K562 (cell line): ENCODE data around the gene NSF. TPM values are rescaled to one million over a fixed set of nuclear protein-coding genes. Genes with fewer than 3 reads are reported as not detected.
A peak's percentile ranks its signal among the peaks of the same experiment; 100 is the strongest.
"Not testable (repeated sequence)": the region's sequence is repeated elsewhere in the genome, so short reads cannot be mapped to it uniquely, and the experiment has no call there.

Source experiments
- ATAC-seq: fragments of 200-7000 bp; cut with Tn5 transposase; 3 replicates; pipeline ENCODE4 v1.9.1; 2020; ENCODE audit warnings: moderate library complexity
- BruUV-seq: library from RNA; stranded (reverse); fragments of 400-500 nt; replicated peaks from 2 replicates; lab custom pipeline; 2021; lab: Mats Ljungman, UMichigan
- CTCF ChIA-PET: fragments of 300-600 bp; formaldehyde crosslinking; extraction: SDS; loops from one replicate; lab custom pipeline; 2021; ENCODE audit warnings: low intra/inter-chr PET ratio; lab: Yijun Ruan, JAX
- POLR2A ChIA-PET: fragments of 300-600, 350-650 bp; sonication (Branson Sonifier 250); formaldehyde crosslinking; extraction: SDS; loops from one replicate; lab custom pipeline; 2021; ENCODE audit warnings: antibody characterized with exemption, inconsistent platforms; lab: Yijun Ruan, JAX
- DNase-seq, 4 experiments: peaks; one replicate each; pipeline versions ENCODE4 v3.0.0 to v3.0.0-alpha.2; 2011 to 2018; ENCODE audit warnings: low spot score in 3 of 4, mixed read lengths in 3 of 4; ENCODE audit errors: extremely low read depth in 1 of 4
- FAIRE-seq: peaks from 2 replicates; lab custom pipeline; 2011; peaks lifted over from hg19 to GRCh38; lab: Jason Lieb, UNC
- H2AFZ ChIP-seq: 2 replicates; pipeline ENCODE4 v1.6.0; 2011; ENCODE audit warnings: low read depth, low read length, control low read depth, inconsistent platforms
- H3K27ac ChIP-seq: fragments of 200-600 bp; 3 replicates; pipeline ENCODE4 v1.8.0; 2011; ENCODE audit warnings: low read depth, mild to moderate bottlenecking, control low read depth, inconsistent platforms, low read length, moderate library complexity, mixed read lengths; ENCODE audit errors: extremely low read depth
- H3K27me3 ChIP-seq, 2 experiments: fragments of 300-600 bp in 1 of 2; 2 replicates in 1 of 2; 3 replicates in 1 of 2; pipeline versions ENCODE4 v1.6.0 to v1.8.0; 2011; ENCODE audit warnings: inconsistent platforms in 2 of 2, low read length in 2 of 2, mild to moderate bottlenecking in 1 of 2, mixed read lengths in 1 of 2, moderate library complexity in 1 of 2; ENCODE audit not compliant: control insufficient read depth in 2 of 2, insufficient read depth in 2 of 2
- H3K36me3 ChIP-seq: fragments of 300-600 bp; 3 replicates; pipeline ENCODE4 v1.8.0; 2011; ENCODE audit warnings: mild to moderate bottlenecking, low read length, inconsistent platforms; ENCODE audit not compliant: control insufficient read depth, insufficient read depth
- H3K4me1 ChIP-seq, 2 experiments: fragments of 200-600 bp in 1 of 2; replicated peaks in 1 of 2; 2 replicates in 1 of 2; 3 replicates in 1 of 2; pipeline versions ENCODE4 v1.5.1 to v1.8.0; 2011; ENCODE audit warnings: inconsistent platforms in 2 of 2, low read length in 2 of 2, mild to moderate bottlenecking in 1 of 2, mixed read lengths in 1 of 2, moderate library complexity in 1 of 2; ENCODE audit not compliant: control insufficient read depth in 2 of 2, insufficient read depth in 2 of 2
- H3K4me2 ChIP-seq: 2 replicates; pipeline ENCODE4 v1.6.1; 2011; ENCODE audit warnings: low read length, control low read depth, inconsistent platforms, mixed read lengths; ENCODE audit not compliant: insufficient read depth
- H3K4me3 ChIP-seq: fragments of 200-600 bp; sonication (generic), shearing (Covaris generic); 2 replicates; pipeline ENCODE4 v1.5.1; 2016; ENCODE audit warnings: control low read depth, inconsistent platforms
- H3K79me2 ChIP-seq: fragments of 200-600 bp; 3 replicates; pipeline ENCODE4 v1.8.0; 2011; ENCODE audit warnings: low read length, inconsistent platforms; ENCODE audit not compliant: control insufficient read depth, insufficient read depth
- H3K9ac ChIP-seq, 2 experiments: 2 replicates each; pipeline versions ENCODE4 v1.6.0 to v1.6.1; 2011; ENCODE audit warnings: low read depth in 2 of 2, low read length in 2 of 2, control low read depth in 1 of 2, inconsistent platforms in 1 of 2, mild to moderate bottlenecking in 1 of 2, mixed read lengths in 1 of 2; ENCODE audit not compliant: insufficient read depth in 1 of 2
- H3K9me1 ChIP-seq: one replicate; pipeline ENCODE4 v1.6.0; 2011; ENCODE audit warnings: inconsistent platforms, mild to moderate bottlenecking, low read length, moderate library complexity; ENCODE audit not compliant: control insufficient read depth, insufficient read depth
- H3K9me3 ChIP-seq: replicated peaks from 2 replicates; pipeline ENCODE4 v1.5.1; 2011; ENCODE audit warnings: low read depth, low read length, inconsistent platforms; ENCODE audit not compliant: control insufficient read depth, insufficient read depth
- H4K20me1 ChIP-seq: replicated peaks from 2 replicates; pipeline ENCODE4 v1.6.1; 2011; ENCODE audit warnings: low read length, inconsistent platforms, mixed read lengths; ENCODE audit not compliant: control insufficient read depth, insufficient read depth
- WGBS: fragments of 100-300 bp; shearing (Covaris generic); methylation state at CpG from one replicate; pipeline ENCODE4 v1.1.6; 2016; ENCODE audit warnings: low coverage, mixed read lengths; ENCODE audit not compliant: insufficient coverage; ENCODE audit errors: missing lambda C conversion rate; 5-methylcytosine and 5-hydroxymethylcytosine counted together
- in situ Hi-C: fragments of 300-500 bp; cut with MboI; formaldehyde crosslinking; loops from 4 replicates; pipeline ENCODE4 v1.15.0; 2018; ENCODE audit warnings: inconsistent platforms, mixed read lengths
- intact Hi-C: fragments of 100-400 bp; cut with micrococcal nuclease; formaldehyde crosslinking; loops from 2 replicates; pipeline ENCODE4 v1.14.2; 2022
- polyA plus RNA-seq, 8 experiments: library from polyadenylated mRNA; depleted of rRNA in 4 of 8; stranded (reverse) in 5 of 8; unstranded in 3 of 8; fragments of >200 nt; fragmentation: Nextera tagmentation in 2 of 8; fragmentation: Illumina TruSeq in 1 of 8; extraction: Ambion mirVana in 2 of 8; extraction: Trizol in 1 of 8; gene quantifications; 2 replicates each; pipeline versions ENCODE4 v1.2.1 to v1.2.3, GENCODE V29; 2011 to 2014; ENCODE audit warnings: inconsistent platforms in 1 of 8, missing spikeins in 1 of 8
- total RNA-seq, 7 experiments: library from RNA; depleted of rRNA in 6 of 7; stranded (reverse); fragments of >200 nt in 6 of 7; fragmentation: Illumina TruSeq in 2 of 7; extraction: Trizol in 2 of 7; gene quantifications; 2 replicates each; pipeline versions ENCODE4 v1.2.1 to v1.2.3, GENCODE V29; 2011 to 2021; ENCODE audit warnings: low replicate concordance in 1 of 7

NSF gene
- total and polyA plus RNA-seq, 9 of the 15 experiments (the other 6 are each of a cell fraction or from before 2014, with no cell fraction given), result 16.7 to 39.8 (median 36.7) TPM

DNA sequence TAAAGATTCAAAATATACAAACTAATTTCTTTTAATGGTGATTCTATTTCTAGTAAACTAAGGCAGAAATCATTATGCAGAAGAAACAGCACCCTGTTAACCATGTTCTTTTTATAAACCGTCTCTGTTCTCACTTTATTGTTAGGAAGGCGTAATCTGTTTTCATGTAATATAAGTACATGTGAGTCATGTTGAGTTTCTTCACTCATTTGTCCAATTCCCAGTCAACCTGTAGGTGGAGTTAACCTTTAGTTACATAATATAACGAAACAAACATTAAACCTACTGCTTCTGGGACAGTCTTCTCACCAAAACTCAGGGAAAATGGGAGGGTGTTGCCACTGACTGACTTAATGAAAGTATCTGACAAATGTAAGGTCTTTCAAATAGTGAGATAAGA lies 101.7 kb downstream of the NSF start:
- H2AFZ ChIP-seq, BruUV-seq, H3K9ac ChIP-seq, H4K20me1 ChIP-seq, H3K27ac ChIP-seq, ATAC-seq, CTCF ChIA-PET, POLR2A ChIA-PET, H3K4me2 ChIP-seq, intact Hi-C loops, H3K9me3 ChIP-seq, H3K9me1 ChIP-seq, H3K36me3 ChIP-seq, H3K27me3 ChIP-seq, in situ Hi-C loops, DNase-seq, H3K79me2 ChIP-seq, H3K4me3 ChIP-seq, H3K4me1 ChIP-seq: not testable (repeated sequence)
- peak; percentile 70 for FAIRE-seq
- 17% methylated on average over 1 of the region's 3 CpGs for WGBS

DNA sequence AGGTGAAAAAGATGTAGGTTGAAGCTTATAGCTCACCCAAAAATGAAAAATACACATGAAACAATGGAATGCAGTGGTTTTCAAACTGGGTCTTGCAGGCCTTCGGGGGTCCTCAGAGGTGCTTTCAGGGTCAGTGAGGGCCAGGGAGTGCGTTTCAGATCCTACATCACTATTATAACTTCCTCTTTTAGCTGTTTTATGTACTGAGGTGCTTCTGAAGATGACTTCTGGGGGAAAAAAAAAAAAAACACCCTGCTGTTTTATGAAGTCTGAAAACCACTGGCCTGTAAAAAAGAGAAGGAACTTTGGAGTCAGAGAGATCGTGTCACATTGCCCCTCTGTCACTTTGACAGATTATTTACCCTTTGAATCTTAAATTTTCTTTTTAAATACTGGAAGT lies 102.8 kb downstream of the NSF start:
- POLR2A ChIA-PET, H2AFZ ChIP-seq, H3K4me3 ChIP-seq, BruUV-seq, H3K36me3 ChIP-seq, H3K9me3 ChIP-seq, H3K27me3 ChIP-seq, DNase-seq, CTCF ChIA-PET, H3K4me1 ChIP-seq, H3K79me2 ChIP-seq, FAIRE-seq, in situ Hi-C loops, H4K20me1 ChIP-seq, H3K4me2 ChIP-seq, H3K27ac ChIP-seq, H3K9ac ChIP-seq, intact Hi-C loops, H3K9me1 ChIP-seq, ATAC-seq: not testable (repeated sequence)
- 57% methylated on average over 1 of the region's 3 CpGs for WGBS

DNA sequence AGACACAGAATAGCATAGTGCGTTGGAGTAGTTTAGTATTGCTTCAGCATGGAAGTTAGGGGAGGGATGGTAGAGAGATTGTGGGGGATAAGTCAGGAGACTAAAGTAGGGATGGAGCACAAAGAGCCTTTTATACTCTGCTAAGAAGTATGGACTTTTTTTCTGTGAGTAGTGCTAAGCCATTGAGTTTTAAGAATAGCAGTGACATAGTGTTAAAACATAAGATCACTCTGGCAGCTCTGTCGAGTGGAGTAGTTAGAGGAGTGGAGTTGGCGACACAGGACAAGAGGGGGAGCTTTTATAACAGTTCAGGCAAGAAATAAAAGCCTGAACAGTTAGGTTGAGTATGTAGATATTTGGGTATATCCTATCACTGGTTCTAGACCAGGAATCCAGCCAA lies 106.1 kb downstream of the NSF start:
- intact Hi-C loops, H3K9me3 ChIP-seq, H3K4me2 ChIP-seq, H3K9ac ChIP-seq, H3K9me1 ChIP-seq, ATAC-seq, H3K27me3 ChIP-seq, FAIRE-seq, H3K36me3 ChIP-seq, H3K4me1 ChIP-seq, H3K27ac ChIP-seq, DNase-seq, in situ Hi-C loops, POLR2A ChIA-PET, BruUV-seq, H4K20me1 ChIP-seq, CTCF ChIA-PET, H2AFZ ChIP-seq, H3K79me2 ChIP-seq, H3K4me3 ChIP-seq: not testable (repeated sequence)
- WGBS, result no CpG with 5 or more reads among the region's 3 CpGs

DNA sequence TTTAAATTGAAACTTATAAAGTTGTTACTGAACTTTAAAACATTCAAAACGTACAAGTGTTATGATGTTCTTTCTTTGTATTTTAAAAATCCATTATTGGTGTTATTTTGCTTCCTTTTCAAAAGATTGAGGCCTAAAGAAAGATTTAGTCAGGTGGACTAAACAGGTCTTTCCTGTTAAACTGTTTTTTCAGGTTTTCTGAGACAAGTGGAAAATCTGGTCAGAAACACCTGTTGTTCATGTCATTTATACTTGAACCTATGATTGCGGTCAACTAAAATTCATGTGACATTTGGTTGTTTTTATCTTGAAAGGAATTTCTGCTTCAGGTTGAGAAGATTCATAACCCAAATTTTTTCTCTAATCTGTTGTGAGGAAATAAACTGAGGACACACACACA lies 108.5 kb downstream of the NSF start:
- H3K4me2 ChIP-seq, H3K79me2 ChIP-seq, H3K4me1 ChIP-seq, H3K27me3 ChIP-seq, H3K9me1 ChIP-seq, H4K20me1 ChIP-seq, H3K9me3 ChIP-seq, DNase-seq, H2AFZ ChIP-seq, in situ Hi-C loops, H3K9ac ChIP-seq, H3K36me3 ChIP-seq, BruUV-seq, H3K4me3 ChIP-seq, intact Hi-C loops, ATAC-seq, POLR2A ChIA-PET, H3K27ac ChIP-seq, CTCF ChIA-PET: not testable (repeated sequence)
- WGBS, result no CpG with 5 or more reads among the region's 2 CpGs
- FAIRE-seq, result peak; percentile 48
